ENCODE measurements around the gene PRSS35.

DNA sequence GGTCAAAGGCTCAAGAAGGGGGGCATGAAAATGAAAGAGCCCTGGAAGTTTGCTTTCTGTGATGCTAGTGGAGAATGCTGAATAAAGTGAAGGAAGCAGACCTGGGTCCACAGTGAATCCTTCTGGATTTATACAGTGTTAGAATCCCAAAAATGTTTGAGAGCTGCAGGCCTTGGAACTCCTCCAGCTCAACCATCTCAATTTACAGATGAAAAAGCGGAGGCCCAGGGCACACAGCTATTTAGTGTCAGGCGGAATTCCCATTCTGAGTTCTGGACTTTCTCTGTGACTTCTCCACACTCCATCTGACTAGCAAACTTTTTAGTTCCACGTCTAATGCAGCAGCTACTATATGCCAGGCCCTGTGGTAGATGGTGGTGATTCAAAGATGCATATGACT is 1.5 kb upstream of the PRSS35 start:
- TF ChIP-seq ZNF780A (CRISPR knock-in tag; IDR thresholded peaks at IDR 0.05), result no peak
- TF ChIP-seq, protein P1, sequence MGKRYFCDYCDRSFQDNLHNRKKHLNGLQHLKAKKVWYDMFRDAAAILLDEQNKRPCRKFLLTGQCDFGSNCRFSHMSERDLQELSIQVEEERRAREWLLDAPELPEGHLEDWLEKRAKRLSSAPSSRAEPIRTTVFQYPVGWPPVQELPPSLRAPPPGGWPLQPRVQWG (CRISPR knock-in tag; IDR thresholded peaks at IDR 0.05; ENCODE audit: borderline replicate concordance, low read depth), result no peak
- TF ChIP-seq PRPF4 (IDR thresholded peaks at IDR 0.05; ENCODE audit: low read depth, low read length, poor library complexity, severe bottlenecking), result no peak
- TF ChIP-seq PITX1 (CRISPR knock-in tag; IDR thresholded peaks at IDR 0.05), result no peak
- no peak for TF ChIP-seq SALL2 (CRISPR knock-in tag; IDR thresholded peaks at IDR 0.05)
- TF ChIP-seq KAT2B (IDR thresholded peaks at IDR 0.05; ENCODE audit: borderline replicate concordance, low read depth, low read length), result no peak
- TF ChIP-seq, protein P2, sequence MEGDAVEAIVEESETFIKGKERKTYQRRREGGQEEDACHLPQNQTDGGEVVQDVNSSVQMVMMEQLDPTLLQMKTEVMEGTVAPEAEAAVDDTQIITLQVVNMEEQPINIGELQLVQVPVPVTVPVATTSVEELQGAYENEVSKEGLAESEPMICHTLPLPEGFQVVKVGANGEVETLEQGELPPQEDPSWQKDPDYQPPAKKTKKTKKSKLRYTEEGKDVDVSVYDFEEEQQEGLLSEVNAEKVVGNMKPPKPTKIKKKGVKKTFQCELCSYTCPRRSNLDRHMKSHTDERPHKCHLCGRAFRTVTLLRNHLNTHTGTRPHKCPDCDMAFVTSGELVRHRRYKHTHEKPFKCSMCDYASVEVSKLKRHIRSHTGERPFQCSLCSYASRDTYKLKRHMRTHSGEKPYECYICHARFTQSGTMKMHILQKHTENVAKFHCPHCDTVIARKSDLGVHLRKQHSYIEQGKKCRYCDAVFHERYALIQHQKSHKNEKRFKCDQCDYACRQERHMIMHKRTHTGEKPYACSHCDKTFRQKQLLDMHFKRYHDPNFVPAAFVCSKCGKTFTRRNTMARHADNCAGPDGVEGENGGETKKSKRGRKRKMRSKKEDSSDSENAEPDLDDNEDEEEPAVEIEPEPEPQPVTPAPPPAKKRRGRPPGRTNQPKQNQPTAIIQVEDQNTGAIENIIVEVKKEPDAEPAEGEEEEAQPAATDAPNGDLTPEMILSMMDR (CRISPR knock-in tag; IDR thresholded peaks at IDR 0.05), result no peak
- TF ChIP-seq, protein P3, sequence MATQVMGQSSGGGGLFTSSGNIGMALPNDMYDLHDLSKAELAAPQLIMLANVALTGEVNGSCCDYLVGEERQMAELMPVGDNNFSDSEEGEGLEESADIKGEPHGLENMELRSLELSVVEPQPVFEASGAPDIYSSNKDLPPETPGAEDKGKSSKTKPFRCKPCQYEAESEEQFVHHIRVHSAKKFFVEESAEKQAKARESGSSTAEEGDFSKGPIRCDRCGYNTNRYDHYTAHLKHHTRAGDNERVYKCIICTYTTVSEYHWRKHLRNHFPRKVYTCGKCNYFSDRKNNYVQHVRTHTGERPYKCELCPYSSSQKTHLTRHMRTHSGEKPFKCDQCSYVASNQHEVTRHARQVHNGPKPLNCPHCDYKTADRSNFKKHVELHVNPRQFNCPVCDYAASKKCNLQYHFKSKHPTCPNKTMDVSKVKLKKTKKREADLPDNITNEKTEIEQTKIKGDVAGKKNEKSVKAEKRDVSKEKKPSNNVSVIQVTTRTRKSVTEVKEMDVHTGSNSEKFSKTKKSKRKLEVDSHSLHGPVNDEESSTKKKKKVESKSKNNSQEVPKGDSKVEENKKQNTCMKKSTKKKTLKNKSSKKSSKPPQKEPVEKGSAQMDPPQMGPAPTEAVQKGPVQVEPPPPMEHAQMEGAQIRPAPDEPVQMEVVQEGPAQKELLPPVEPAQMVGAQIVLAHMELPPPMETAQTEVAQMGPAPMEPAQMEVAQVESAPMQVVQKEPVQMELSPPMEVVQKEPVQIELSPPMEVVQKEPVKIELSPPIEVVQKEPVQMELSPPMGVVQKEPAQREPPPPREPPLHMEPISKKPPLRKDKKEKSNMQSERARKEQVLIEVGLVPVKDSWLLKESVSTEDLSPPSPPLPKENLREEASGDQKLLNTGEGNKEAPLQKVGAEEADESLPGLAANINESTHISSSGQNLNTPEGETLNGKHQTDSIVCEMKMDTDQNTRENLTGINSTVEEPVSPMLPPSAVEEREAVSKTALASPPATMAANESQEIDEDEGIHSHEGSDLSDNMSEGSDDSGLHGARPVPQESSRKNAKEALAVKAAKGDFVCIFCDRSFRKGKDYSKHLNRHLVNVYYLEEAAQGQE (IDR thresholded peaks at IDR 0.05; ENCODE audit: borderline replicate concordance in 1 of 2, low read depth in 1 of 2, low read length in 2 of 2), result no peak
- no peak for TF ChIP-seq ESRRA (CRISPR knock-in tag; IDR thresholded peaks at IDR 0.05; ENCODE audit: low read depth)

All from HepG2 (cell line).